GM23338 (cell line): ENCODE data around the gene POLR3E.

Experiments
- CTCF ChIP-seq, 2 experiments: fragments of 200-600 bp in 1 of 2; sonication (generic) in 1 of 2; conservative IDR thresholded peaks; 2 replicates each; pipeline versions ENCODE4 v1.5.1 to v1.6.1; 2016 to 2017; ENCODE audit warnings: antibody characterized with exemption in 2 of 2, low read depth in 2 of 2, mild to moderate bottlenecking in 2 of 2, moderate library complexity in 1 of 2
- EZH2 ChIP-seq: fragments of 200-600 bp; sonication (generic); IDR thresholded peaks from one replicate; pipeline ENCODE4 v1.8.0; 2017; ENCODE audit warnings: antibody characterized with exemption, mild to moderate bottlenecking, low read depth; ENCODE audit not compliant: unreplicated experiment
- EZH2phosphoT487 ChIP-seq: fragments of 200-600 bp; sonication (generic); IDR thresholded peaks from one replicate; pipeline ENCODE4 v1.8.1; 2018; ENCODE audit warnings: antibody characterized with exemption; ENCODE audit not compliant: unreplicated experiment
- POLR2AphosphoS5 ChIP-seq: IDR thresholded peaks from 2 replicates; pipeline ENCODE4 v1.6.1; 2016; ENCODE audit warnings: antibody characterized with exemption, low read depth
- TF ChIP-seq, protein P1 (sequence below): IDR thresholded peaks from one replicate; pipeline ENCODE4 v1.6.1; 2018; ENCODE audit warnings: antibody characterized with exemption; ENCODE audit not compliant: unreplicated experiment

GRCh38 chr16:22272870-22273650 is 24.1 kb upstream of the POLR3E start:
- TF ChIP-seq CTCF (conservative IDR thresholded peaks at IDR 0.05; ENCODE audit: low read depth in 2 of 2) = no peak
- no peak for TF ChIP-seq EZH2
- no peak for TF ChIP-seq POLR2AphosphoS5
- TF ChIP-seq, protein P1, sequence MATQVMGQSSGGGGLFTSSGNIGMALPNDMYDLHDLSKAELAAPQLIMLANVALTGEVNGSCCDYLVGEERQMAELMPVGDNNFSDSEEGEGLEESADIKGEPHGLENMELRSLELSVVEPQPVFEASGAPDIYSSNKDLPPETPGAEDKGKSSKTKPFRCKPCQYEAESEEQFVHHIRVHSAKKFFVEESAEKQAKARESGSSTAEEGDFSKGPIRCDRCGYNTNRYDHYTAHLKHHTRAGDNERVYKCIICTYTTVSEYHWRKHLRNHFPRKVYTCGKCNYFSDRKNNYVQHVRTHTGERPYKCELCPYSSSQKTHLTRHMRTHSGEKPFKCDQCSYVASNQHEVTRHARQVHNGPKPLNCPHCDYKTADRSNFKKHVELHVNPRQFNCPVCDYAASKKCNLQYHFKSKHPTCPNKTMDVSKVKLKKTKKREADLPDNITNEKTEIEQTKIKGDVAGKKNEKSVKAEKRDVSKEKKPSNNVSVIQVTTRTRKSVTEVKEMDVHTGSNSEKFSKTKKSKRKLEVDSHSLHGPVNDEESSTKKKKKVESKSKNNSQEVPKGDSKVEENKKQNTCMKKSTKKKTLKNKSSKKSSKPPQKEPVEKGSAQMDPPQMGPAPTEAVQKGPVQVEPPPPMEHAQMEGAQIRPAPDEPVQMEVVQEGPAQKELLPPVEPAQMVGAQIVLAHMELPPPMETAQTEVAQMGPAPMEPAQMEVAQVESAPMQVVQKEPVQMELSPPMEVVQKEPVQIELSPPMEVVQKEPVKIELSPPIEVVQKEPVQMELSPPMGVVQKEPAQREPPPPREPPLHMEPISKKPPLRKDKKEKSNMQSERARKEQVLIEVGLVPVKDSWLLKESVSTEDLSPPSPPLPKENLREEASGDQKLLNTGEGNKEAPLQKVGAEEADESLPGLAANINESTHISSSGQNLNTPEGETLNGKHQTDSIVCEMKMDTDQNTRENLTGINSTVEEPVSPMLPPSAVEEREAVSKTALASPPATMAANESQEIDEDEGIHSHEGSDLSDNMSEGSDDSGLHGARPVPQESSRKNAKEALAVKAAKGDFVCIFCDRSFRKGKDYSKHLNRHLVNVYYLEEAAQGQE = no peak
- no peak for TF ChIP-seq EZH2phosphoT487
